Panc1 (cell line): ENCODE data around the gene NANS. TPM values are rescaled to one million over a fixed set of nuclear protein-coding genes. Genes with fewer than 3 reads are reported as not detected.

Experiments
- ATAC-seq: fragments of 200-7000 bp; cut with Tn5 transposase; 2 replicates; pipeline ENCODE4 v1.9.1; 2020; ENCODE audit warnings: mild to moderate bottlenecking, moderate library complexity
- BruUV-seq: library from RNA; stranded (reverse); fragments of 400-500 nt; replicated peaks from 2 replicates; lab custom pipeline; 2021; lab: Mats Ljungman, UMichigan
- CTCF ChIA-PET: fragments of 300-600 bp; sonication (Branson Sonifier 250); formaldehyde crosslinking; loops from one replicate; lab custom pipeline; 2022; ENCODE audit warnings: antibody characterized with exemption; lab: Charles Lee
- POLR2A ChIA-PET: fragments of 300-600 bp; sonication (Branson Sonifier 250); formaldehyde crosslinking; loops from one replicate; lab custom pipeline; 2022; ENCODE audit warnings: antibody characterized with exemption; lab: Charles Lee
- DNase-seq: peaks from one replicate; pipeline ENCODE4 v3.0.0-alpha.2; 2010; ENCODE audit warnings: low read depth, low spot score
- H3K27ac ChIP-seq: 2 replicates; pipeline ENCODE4 v1.5.1; 2011; ENCODE audit warnings: mild to moderate bottlenecking, low read length, inconsistent platforms
- H3K27me3 ChIP-seq: fragments of 200-500 bp; sonication (Bioruptor generic); 2 replicates; pipeline ENCODE4 v1.6.0; 2014; ENCODE audit warnings: low read length, inconsistent platforms; ENCODE audit not compliant: control insufficient read depth, insufficient read depth
- H3K36me3 ChIP-seq: fragments of 200-500 bp; sonication (Bioruptor generic); 2 replicates; pipeline ENCODE4 v1.5.1; 2014; ENCODE audit warnings: inconsistent platforms, mild to moderate bottlenecking, low read length, moderate library complexity; ENCODE audit not compliant: control insufficient read depth, insufficient read depth
- H3K4me1 ChIP-seq: 2 replicates; pipeline ENCODE4 v1.5.1; 2011; ENCODE audit warnings: inconsistent platforms, mild to moderate bottlenecking, low read length, moderate library complexity; ENCODE audit not compliant: control insufficient read depth, insufficient read depth
- H3K4me3 ChIP-seq, 2 experiments: 2 replicates each; pipeline ENCODE4 v1.5.1; 2011 to 2012; ENCODE audit warnings: low read depth in 2 of 2, low read length in 2 of 2, mild to moderate bottlenecking in 2 of 2, inconsistent platforms in 1 of 2, moderate library complexity in 1 of 2
- H3K9me3 ChIP-seq: fragments of 200-500 bp; sonication (Bioruptor generic); 2 replicates; pipeline ENCODE4 v1.5.1; 2014; ENCODE audit warnings: low read depth, mild to moderate bottlenecking, inconsistent platforms, low read length, moderate library complexity; ENCODE audit not compliant: control insufficient read depth, insufficient read depth
- POLR2AphosphoS5 ChIP-seq: IDR thresholded peaks from 2 replicates; pipeline ENCODE4 v1.6.1; 2012; ENCODE audit warnings: mild to moderate bottlenecking, low read depth, low read length, moderate library complexity
- SIN3A ChIP-seq: IDR thresholded peaks from 2 replicates; pipeline ENCODE4 v1.6.1; 2012; ENCODE audit warnings: low read depth, mild to moderate bottlenecking, low read length, moderate library complexity, borderline replicate concordance; ENCODE audit not compliant: insufficient read depth
- TCF7L2 ChIP-seq: IDR thresholded peaks from 2 replicates; pipeline ENCODE4 v1.6.1; 2011; ENCODE audit warnings: mild to moderate bottlenecking, low read depth, low read length, inconsistent platforms
- in situ Hi-C: cut with HindIII; loops from 2 replicates; pipeline ENCODE4 v1.10.0; 2016; ENCODE audit warnings: low sequenced_read_pairs, low pct_unique_long_range_greater_than_20kb
- intact Hi-C: fragments of 100-400 bp; cut with micrococcal nuclease; formaldehyde crosslinking; loops from one replicate; pipeline ENCODE4 v1.10.0; 2022; ENCODE audit not compliant: unreplicated experiment
- total RNA-seq: library from RNA; stranded (reverse); gene quantifications from one replicate; pipeline ENCODE4 v1.2.1, GENCODE V29; 2021; ENCODE audit not compliant: unreplicated experiment
- TF ChIP-seq, protein P1 (sequence below): fragments of 450-650 bp; IDR thresholded peaks from 2 replicates; pipeline ENCODE4 v1.5.1; 2017; ENCODE audit warnings: mild to moderate bottlenecking
- TF ChIP-seq, protein P2 (sequence below), 2 experiments: IDR thresholded peaks; 2 replicates each; pipeline ENCODE4 v1.6.1; 2011 to 2012; ENCODE audit warnings: low read depth in 2 of 2, control low read depth in 1 of 2, low read length in 1 of 2, mild to moderate bottlenecking in 1 of 2, moderate library complexity in 1 of 2; ENCODE audit not compliant: insufficient read depth in 1 of 2

Gene NANS
- total RNA-seq, 1 experiment from 2014 or later, result 41.0 TPM

DNA sequence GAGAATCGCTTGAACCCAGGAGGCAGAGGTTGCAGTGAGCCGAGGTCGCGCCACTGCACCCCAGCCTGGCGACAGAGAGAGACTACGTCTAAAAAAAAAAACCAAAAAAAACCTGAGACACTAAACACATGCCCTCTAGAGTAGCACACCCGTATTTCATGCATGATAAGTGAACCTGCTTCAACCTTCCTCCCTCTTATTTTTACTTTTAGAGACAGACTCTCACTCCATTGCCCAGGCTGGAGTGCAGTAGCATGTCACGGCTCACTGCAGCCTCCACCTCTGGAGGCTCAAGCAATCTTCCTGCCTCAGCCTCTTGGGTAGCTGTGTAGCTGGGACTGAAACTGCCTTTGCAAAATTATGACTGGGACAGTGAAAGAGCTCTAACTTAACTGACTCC, 17.6 kb upstream of the NANS start:
- Histone ChIP-seq H3K27ac (no peak overlapping the region), H3K36me3 (no peaks in the 10 kb centered on the region), H3K4me1 (no peaks in the 10 kb centered on the region), H3K4me3 (no peak overlapping the region), H3K9me3 (no peaks in the 10 kb centered on the region), H3K27me3 (no peaks in the 10 kb centered on the region)
- ChIA-PET CTCF (no interaction called here), POLR2A (no interaction called here)
- DNase-seq (no peak), ATAC-seq (no peak)
- no TSS peak for BruUV-seq
- intact Hi-C loops (loop anchor here (10.0 kb wide), 1 partner anchor 114 kb away; the partner anchor contains the start of gene TRMO), in situ Hi-C loops (no loop called here)
- TF ChIP-seq, protein P1, sequence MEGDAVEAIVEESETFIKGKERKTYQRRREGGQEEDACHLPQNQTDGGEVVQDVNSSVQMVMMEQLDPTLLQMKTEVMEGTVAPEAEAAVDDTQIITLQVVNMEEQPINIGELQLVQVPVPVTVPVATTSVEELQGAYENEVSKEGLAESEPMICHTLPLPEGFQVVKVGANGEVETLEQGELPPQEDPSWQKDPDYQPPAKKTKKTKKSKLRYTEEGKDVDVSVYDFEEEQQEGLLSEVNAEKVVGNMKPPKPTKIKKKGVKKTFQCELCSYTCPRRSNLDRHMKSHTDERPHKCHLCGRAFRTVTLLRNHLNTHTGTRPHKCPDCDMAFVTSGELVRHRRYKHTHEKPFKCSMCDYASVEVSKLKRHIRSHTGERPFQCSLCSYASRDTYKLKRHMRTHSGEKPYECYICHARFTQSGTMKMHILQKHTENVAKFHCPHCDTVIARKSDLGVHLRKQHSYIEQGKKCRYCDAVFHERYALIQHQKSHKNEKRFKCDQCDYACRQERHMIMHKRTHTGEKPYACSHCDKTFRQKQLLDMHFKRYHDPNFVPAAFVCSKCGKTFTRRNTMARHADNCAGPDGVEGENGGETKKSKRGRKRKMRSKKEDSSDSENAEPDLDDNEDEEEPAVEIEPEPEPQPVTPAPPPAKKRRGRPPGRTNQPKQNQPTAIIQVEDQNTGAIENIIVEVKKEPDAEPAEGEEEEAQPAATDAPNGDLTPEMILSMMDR, result no peak
- no peak for TF ChIP-seq POLR2AphosphoS5
- TF ChIP-seq SIN3A, result no peak
- TF ChIP-seq, protein P2, sequence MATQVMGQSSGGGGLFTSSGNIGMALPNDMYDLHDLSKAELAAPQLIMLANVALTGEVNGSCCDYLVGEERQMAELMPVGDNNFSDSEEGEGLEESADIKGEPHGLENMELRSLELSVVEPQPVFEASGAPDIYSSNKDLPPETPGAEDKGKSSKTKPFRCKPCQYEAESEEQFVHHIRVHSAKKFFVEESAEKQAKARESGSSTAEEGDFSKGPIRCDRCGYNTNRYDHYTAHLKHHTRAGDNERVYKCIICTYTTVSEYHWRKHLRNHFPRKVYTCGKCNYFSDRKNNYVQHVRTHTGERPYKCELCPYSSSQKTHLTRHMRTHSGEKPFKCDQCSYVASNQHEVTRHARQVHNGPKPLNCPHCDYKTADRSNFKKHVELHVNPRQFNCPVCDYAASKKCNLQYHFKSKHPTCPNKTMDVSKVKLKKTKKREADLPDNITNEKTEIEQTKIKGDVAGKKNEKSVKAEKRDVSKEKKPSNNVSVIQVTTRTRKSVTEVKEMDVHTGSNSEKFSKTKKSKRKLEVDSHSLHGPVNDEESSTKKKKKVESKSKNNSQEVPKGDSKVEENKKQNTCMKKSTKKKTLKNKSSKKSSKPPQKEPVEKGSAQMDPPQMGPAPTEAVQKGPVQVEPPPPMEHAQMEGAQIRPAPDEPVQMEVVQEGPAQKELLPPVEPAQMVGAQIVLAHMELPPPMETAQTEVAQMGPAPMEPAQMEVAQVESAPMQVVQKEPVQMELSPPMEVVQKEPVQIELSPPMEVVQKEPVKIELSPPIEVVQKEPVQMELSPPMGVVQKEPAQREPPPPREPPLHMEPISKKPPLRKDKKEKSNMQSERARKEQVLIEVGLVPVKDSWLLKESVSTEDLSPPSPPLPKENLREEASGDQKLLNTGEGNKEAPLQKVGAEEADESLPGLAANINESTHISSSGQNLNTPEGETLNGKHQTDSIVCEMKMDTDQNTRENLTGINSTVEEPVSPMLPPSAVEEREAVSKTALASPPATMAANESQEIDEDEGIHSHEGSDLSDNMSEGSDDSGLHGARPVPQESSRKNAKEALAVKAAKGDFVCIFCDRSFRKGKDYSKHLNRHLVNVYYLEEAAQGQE (IDR thresholded peaks at IDR 0.05; ENCODE audit: insufficient read depth in 1 of 2, low read depth in 2 of 2, low read length in 1 of 2), result no peak
- TF ChIP-seq TCF7L2, result no peak

DNA sequence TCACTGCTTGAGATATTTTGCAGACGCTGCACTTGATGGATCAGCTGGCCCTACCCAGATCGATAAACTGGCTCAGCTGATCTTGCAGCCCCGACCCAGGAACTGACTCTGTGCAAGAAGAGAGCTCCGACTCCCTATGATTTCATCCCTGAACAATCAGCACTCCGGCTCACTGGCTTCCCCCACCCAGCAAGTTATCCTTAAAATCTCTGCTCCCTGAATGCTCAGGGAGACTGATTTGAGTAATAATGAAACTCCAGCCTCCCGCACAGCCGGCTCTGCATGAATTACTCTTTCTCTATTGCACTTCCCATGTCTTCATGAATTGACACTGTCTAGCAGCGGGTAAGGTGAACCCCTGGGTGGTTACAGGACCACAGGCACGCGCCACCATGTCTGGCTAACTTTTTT, 16.9 kb upstream of the NANS start:
- Histone ChIP-seq H3K27me3 (no peaks in the 10 kb centered on the region), H3K4me1 (no peaks in the 10 kb centered on the region), H3K9me3 (no peaks in the 10 kb centered on the region), H3K4me3 (no peak overlapping the region), H3K36me3 (no peaks in the 10 kb centered on the region), H3K27ac (no peak overlapping the region)
- TF ChIP-seq TCF7L2 (no peak), SIN3A (no peak), POLR2AphosphoS5 (no peak)
- TF ChIP-seq, protein P1, result no peak
- TF ChIP-seq, protein P2 (IDR thresholded peaks at IDR 0.05; ENCODE audit: insufficient read depth in 1 of 2, low read depth in 2 of 2, low read length in 1 of 2), result no peak
- BruUV-seq, result no TSS peak
- CTCF ChIA-PET, result interaction anchor here (0.7 kb wide), 1 partner anchor 12 kb away, joined by 3 read pairs; no protein-coding TSS in a partner anchor
- in situ Hi-C loops (no loop called here), intact Hi-C loops (loop anchor here (10.0 kb wide), 1 partner anchor 115 kb away; the partner anchor contains the start of gene TRMO)
- ATAC-seq (no peak), DNase-seq (no peak)
- POLR2A ChIA-PET, result no interaction called here
